Subcutaneous adipose tissue (tissue), 4 donors: ENCODE results near the gene SNX11. TPM values are rescaled to one million over a fixed set of nuclear protein-coding genes. Genes with fewer than 3 reads are reported as not detected.

Source experiments
- CTCF ChIP-seq: fragments of 450-650 bp; IDR thresholded peaks from one replicate; pipeline ENCODE4 v1.5.1; 2016; ENCODE audit warnings: low read depth, mild to moderate bottlenecking, control low read depth, antibody characterized with exemption, moderate library complexity
- total RNA-seq, 4 donors: library from RNA; depleted of rRNA; stranded (reverse); fragments of >200 nt; gene quantifications; one replicate each; pipeline ENCODE4 v1.1.0, GENCODE V29; 2016

Gene SNX11
- total RNA-seq, 4 donors from 2014 or later = 11.9 to 30.9 (median 15.2) TPM

DNA sequence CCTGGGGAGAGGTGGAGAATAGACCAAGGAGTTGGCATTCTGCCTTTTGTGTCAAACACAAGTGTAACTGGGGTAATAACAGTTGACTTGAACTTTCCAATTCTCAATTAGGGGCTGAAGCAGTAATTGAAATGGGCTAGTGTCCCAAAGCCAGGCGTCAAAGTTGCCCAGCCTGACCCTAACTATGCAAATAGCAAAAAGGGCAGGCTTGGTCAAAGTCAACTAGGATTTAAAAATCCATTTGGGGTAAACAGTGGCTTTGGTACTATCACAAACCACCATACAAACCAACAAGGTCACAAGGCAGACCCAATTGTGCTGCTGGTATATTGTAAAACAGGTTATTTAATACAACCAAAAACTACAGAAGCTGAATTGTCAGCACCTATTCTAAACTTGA is 41.4 kb upstream of the SNX11 start:
- TF ChIP-seq CTCF = no peak

GRCh38 chr17:48066656-48067055 is 40.9 kb upstream of the SNX11 start:
- no peak for TF ChIP-seq CTCF

DNA sequence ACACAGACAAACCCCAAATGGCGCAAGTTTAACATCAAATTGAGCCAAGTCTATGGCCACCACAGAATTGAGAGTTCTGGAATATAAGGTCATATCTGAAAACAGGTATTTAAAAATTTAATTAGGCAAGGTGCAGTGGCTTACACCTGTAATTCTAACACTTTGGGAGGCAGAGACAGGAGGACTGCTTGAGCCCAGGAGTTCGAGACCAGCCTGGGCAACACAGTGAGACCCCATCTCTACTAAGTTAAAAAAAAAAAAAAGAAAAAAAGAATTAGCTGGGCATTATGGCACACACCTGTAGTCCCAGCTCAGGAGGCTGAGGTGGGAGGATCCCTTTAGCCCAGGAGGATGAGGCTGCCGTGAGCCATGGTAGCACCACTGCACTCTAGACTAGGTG is 40.3 kb upstream of the SNX11 start:
- TF ChIP-seq CTCF = no peak

DNA sequence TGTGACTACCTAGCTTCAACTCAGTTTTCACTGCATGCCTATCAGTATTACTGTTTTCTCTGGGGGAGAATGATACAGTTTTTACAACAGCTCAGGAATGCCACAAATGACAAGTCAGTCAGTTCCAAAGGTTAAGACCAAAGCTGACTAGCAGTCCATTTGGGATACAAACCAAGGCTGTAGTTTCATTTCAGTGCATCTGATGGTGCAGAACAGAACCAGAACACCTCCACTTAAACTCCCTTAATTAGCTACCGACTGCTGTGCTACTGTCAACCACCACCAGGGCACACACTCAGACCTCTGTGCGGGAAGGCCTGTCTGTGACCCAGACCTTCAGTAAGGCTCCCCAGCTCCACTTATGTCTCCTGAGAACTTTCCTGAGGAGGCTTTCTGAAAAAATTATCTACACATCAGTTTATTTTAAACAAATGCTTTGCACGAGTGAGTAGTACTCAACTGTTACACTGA is 39.0 kb upstream of the SNX11 start:
- TF ChIP-seq CTCF = no peak

GRCh38 chr17:48070195-48070594 is 37.4 kb upstream of the SNX11 start:
- no peak for TF ChIP-seq CTCF

GRCh38 chr17:48071654-48072053 is 35.9 kb upstream of the SNX11 start:
- no peak for TF ChIP-seq CTCF

DNA sequence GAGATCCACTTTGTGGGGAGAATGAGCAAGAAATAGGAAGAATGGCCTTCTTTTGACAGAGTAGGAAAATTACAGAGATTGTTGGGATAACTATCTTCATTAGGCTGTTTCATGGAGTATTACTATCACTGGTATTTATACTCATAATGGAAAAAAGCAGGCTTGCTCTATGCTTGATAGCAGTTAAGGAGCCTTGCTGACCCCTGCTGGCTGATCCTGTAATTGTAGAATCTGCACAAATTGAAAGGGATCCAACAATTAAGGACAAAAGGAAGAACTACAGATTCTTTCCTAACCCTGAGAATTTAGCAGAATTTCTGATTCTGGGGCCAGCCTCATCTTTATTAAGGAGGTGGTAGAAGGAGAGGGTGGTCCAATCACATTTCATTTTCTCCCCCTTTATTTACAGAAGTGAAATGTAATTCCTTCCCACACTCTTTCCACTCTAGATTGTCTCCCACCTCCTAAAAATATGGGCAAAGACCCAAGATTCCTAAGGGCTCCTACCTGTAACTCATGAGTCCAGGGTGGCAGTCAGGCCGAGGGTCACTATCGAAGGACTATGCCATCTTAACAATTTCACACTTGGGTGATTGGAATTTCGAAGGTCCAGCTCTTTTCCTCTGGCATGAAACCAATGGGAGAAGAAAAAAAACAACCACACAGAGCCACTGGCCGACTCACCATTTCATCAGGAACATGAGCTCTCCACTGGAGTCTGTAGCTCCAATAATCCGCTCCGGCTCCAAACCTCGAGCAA is 33.1 kb upstream of the SNX11 start:
- TF ChIP-seq CTCF = no peak
